Activated CD4-positive, CD25-positive, alpha-beta regulatory T cell treated with anti-CD3 and anti-CD28 coated beads, Interleukin-2, amount 50 U/mL, for 16 hours (primary cell): ENCODE data around the gene KLC1.

Source experiments
- DNase-seq: peaks from one replicate; pipeline ENCODE4 v3.0.0-alpha.2; 2020; ENCODE audit warnings: low read depth, low spot score

KLC1 gene

DNA sequence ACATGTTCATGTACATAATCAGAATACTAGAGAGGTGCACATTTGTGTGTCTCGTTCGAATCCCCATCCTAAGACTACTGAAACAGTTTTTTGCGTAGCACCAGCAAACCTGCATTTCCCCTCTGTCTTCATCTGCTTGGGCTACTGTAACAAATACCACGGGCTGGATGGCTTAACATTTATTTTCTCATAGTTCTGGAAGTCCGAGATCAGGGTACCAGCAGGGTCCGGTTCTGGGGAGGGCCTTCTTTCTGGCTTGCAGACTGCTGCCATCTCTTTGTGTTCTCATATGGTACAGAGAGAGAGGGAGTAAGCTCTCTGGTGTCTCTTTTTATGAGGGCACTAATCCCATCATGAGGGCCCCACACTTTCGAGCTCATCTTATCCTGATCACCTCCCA lies 30.6 kb downstream of the KLC1 start:
- DNase-seq: no peak

DNA sequence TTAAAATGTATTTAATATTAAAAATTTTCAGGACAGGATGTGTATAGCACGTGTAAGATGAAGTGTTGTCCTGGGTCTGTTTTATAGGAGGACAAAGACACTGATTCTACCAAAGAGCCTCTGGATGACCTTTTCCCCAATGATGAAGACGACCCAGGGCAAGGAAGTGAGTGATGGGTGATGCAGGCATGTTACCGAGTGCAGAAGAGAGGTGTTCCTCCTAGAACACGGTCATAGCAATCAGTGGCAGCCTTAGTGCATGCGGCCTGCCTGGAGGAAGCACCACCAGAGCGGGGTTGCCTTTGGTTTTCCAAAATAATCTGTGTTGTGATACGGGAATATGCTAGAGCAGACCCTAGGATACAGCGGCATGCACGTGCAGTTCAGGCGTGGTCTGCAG lies 33.0 kb downstream of the KLC1 start:
- no peak for DNase-seq

- DNase-seq: no peak
These were observed 33.6 kb downstream of the KLC1 start for GRCh38 chr14:103662591-103662990.

- no peak for DNase-seq
These were observed 34.5 kb downstream of the KLC1 start for GRCh38 chr14:103663506-103663905.

DNA sequence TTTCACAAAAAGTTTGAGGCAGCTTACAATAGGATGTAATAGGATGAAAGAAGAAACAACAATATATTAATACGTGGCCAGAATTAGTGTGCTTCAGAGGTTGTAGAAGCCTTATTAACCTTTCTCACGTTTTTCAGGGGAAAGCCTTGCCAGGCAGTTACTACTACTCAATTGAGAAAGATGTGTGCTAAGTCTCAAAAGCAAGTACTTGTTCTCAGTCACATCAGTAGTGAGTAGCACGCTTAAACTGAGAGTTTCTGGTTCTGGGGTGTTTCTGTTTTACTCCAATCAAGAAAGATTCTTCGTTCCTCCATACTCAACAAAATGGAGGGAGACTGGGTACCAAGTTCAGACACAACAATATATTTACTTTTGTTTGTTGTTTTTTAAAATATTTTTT lies 38.7 kb downstream of the KLC1 start:
- DNase-seq: no peak

DNA sequence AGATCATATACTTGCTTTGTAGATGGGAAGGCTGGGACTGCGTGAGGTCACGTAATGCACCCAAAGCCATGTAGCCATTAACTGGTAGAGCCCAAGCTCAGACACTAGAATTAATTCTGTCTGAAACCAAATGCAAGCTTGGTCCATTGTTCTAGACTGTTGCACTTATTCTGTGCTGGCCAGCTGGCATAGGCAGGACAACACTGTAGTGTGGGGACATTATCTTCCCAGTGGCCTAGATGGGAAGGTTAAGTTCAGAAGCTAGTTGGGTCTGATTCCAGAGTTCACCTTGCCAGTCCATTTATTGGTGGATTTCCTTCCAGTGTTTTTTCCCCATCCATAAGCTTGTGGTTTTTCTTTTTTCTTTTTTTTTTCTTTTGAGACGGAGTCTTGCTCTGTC lies 39.1 kb downstream of the KLC1 start:
- DNase-seq: no peak

DNA sequence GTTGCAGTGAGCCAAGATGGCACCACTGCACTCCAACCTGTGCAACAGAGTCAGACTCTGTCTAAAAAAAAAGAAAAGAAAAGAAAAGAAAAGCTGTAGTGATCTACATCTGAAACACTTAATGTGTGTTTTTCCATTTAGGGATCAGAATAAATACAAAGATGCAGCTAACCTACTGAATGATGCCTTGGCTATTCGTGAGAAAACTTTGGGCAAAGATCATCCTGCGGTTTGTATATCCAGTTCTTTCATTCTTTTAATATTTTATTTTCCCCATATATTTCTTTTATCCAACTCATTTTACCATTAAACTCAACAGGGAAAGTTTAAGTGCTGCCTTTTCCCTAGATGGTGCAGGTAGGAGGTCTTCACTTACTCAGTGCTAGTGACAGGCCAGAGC lies 40.4 kb downstream of the KLC1 start:
- DNase-seq: no peak

DNA sequence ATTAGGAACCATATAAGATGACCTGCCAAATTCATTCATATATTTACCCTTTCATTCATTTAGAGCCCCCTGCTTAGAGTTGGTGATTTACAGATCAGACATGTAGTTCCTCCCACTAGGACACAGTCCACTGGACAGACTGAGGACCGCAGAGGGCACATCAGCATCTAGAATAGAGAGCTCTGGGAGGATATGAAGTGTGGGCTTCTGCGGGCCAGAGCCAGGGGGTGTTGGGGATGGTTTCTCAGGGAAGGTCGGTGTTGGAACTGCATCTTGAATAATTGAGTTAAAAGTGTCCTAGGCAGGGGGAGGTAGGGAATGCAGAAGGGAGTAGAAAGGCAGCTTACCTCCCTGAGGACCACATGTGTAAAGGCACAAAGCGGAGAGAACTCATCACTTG lies 42.9 kb downstream of the KLC1 start:
- DNase-seq: no peak

DNA sequence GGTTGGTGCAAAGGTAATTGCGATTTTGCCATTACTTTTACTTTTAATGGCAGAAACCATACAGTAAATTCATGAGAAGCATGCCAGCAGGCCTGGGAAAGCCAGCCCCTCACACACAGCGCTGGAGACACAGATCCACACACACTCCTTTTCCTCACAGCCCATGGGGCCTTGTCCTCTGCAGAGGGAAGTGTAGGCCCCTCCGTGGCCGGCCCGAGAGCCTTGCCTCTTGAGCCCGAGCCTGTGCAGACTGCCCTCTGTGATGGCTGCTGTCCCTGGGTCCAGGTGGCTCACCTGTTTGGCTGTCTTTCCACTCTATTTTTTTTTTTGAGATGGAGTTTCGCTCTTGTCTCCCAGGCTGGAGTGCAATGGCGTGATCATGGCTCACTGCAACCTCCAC lies 46.9 kb downstream of the KLC1 start:
- no peak for DNase-seq

DNA sequence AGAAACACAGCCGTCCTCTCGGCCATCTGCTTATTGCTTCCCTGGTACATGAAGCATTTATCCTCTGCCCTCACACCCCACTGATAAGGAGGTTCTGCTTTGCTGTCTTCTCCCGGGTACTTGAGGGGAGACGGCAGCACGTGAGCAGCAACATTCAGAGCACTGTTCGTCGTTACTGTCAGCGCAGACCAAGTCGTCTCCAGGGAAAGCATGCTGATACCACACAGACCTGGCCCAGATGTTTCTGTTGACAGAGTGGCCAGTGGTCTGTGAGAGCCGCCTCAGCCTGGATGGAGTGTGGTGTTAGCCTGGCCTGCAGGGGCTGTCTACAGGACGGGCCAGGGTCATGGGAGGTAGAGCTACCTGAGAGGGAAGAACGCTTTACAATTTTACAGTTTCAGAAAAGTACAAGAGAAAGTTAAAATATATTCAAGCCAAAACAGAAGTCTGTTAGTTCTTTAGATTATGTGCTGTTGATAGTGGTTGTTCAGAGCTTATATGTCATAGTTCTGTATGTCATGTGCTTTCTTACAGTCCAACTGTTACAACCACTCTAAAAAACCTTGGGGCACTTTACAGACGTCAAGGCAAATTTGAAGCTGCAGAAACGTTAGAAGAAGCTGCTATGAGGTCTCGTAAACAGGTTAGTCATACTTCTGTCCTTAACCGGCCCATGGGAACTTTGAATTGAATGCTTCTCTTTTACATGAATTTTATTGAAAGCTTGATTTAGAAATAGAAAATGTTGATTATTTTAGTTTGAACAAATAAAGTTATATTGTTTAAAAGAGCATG lies 48.1 kb downstream of the KLC1 start:
- DNase-seq: no peak

- no peak for DNase-seq
These were observed 50.3 kb downstream of the KLC1 start for GRCh38 chr14:103679351-103679750.

- DNase-seq: no peak
These were observed 51.6 kb downstream of the KLC1 start for GRCh38 chr14:103680491-103681231.

- DNase-seq: no peak
These were observed 54.1 kb downstream of the KLC1 start for GRCh38 chr14:103683139-103683538.

DNA sequence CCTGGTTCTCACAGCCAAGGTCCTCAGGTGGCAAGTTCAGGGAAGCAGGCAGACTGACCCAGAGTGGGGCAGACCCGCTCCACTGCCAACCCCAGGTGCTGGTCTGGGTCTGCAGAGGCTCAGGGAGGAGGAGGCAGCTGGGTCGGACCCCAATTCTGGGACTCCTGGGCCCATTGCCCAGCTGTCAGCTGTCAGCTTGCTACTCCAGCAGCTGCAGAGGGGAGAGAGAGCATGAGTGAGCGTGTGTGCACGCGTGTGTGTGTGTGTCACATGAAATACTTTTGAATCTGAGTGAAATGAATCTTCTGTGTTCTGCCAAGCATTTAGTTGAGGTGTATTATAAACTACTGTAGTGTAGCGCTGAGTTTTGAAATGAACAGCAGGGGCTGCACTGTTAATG lies 55.5 kb downstream of the KLC1 start:
- DNase-seq: no peak

- DNase-seq: no peak
These were observed 55.9 kb downstream of the KLC1 start for GRCh38 chr14:103684871-103685270.

GRCh38 chr14:103685276-103686211 lies 56.5 kb downstream of the KLC1 start:
- DNase-seq: no peak

- no peak for DNase-seq
These were observed 57.9 kb downstream of the KLC1 start for GRCh38 chr14:103686831-103687485.

DNA sequence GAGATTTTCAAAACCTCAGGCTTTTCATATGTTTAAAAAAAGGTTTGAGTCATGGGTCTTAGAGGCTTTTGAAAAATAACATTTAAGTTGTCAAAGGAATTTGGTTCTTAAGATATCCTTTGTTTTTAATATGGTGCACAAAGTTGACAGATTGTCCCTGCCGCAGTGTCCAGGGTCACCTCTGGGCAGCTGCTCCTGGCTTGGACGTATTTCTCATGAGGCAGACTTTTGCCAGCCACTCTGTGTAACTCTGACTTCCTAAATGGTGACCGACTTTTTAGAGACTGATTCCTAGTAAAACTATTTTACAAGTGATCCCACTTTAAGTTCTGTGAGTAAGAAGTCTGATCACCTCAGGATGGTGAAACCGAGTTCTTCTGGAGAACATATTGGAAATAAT lies 58.7 kb downstream of the KLC1 start:
- no peak for DNase-seq

DNA sequence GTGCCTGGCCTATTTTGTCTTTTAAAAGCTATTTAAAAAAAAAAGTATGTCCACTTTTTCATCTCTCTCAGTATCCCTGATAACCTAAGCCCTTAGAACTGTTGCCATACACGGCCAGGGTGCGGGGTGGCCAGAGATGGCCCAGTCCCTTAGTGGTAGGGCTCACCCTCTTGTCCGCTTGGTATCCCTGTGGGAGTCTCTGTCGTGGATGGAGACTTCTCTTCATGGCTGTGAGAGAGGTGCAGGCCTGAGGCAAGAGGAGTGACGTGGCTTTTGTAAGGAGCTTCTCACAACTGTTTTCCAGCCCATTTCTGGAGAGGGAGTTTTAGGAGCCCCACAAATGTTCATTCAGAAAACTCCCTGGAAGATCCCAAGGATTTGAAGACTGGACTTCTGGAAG lies 59.4 kb downstream of the KLC1 start:
- no peak for DNase-seq

DNA sequence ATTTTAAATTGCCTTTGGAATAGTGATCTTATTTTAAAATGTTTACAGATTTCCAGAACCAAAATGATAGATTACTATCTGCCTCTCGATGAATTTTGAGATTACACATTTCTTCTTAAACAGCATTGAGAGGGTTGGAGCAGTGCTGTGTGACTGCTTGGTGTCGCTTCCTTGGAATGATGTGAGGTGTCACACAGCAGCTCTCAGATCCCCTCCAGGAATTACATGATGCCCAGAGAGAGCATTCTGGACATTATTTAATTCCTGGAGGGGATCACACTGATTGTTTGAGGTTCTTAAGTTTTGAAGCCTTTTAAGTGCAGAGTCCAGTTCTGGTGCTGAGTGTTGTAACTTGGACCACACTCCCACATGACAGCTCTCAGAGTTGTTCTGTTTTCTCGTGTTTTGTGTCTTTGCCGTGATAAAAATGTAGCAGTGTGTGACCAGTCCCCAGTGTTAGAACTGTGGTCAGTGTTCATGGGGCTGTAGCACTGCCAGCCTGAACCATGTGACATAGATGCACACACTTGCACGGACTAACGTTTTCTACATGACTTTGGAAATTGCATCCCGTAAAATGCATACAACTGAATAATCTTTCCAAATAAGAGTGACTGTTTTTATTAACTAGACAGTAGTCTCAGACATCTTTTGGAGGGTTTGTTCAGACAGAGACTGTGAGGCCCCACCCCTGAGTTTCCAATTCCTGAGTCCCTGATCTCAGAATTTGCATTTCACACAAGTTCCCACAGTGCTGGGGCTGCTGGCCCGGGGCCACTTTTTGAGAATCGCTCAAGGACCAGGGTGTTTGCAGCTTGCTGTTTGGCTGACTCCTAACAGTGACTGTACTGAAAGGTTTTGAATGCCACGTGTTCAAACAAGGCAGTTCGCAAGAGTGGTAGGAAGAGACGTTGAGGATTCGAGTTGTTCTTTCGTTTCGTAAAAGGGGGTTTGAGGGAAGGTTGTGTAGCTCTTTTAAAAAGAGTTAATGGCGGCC lies 60.2 kb downstream of the KLC1 start:
- DNase-seq: no peak
